HG02973 (cell line): ENCODE measurements around the gene PPP1R1B.

Experiments used
- ATAC-seq: cut with Tn5 transposase; IDR thresholded peaks from one replicate; pipeline ENCODE4 v1.9.1; 2021; ENCODE audit warnings: moderate library complexity; ENCODE audit not compliant: unreplicated experiment

Gene PPP1R1B

GRCh38 chr17:39666231-39666600, 39.5 kb downstream of the PPP1R1B start:
- no peak for ATAC-seq

- no peak for ATAC-seq
These were observed 40.0 kb downstream of the PPP1R1B start for GRCh38 chr17:39666601-39667261.

GRCh38 chr17:39667262-39667944, 40.7 kb downstream of the PPP1R1B start:
- no peak for ATAC-seq

- ATAC-seq, result no peak
These were observed 41.5 kb downstream of the PPP1R1B start, which contains the start of gene PNMT for GRCh38 chr17:39667945-39668924. Gene PNMT (plus strand): TSS chr17:39668453. CDS start chr17:39668476, 23 bp downstream.

- no peak for ATAC-seq
These were observed 43.4 kb downstream of the PPP1R1B start for GRCh38 chr17:39669897-39670735.

GRCh38 chr17:39670746-39671145, 44.0 kb downstream of the PPP1R1B start:
- ATAC-seq, result no peak

- ATAC-seq, result no peak
These were observed 45.1 kb downstream of the PPP1R1B start for GRCh38 chr17:39671651-39672521.

- no peak for ATAC-seq
These were observed 46.0 kb downstream of the PPP1R1B start for GRCh38 chr17:39672522-39673334.

GRCh38 chr17:39673335-39674081, 46.8 kb downstream of the PPP1R1B start:
- no peak for ATAC-seq

GRCh38 chr17:39674179-39674578, 47.4 kb downstream of the PPP1R1B start:
- no peak for ATAC-seq

GRCh38 chr17:39674702-39675389, 48.1 kb downstream of the PPP1R1B start:
- ATAC-seq, result no peak

- ATAC-seq, result no peak
These were observed 48.8 kb downstream of the PPP1R1B start for GRCh38 chr17:39675390-39676082.

- no peak for ATAC-seq
These were observed 49.6 kb downstream of the PPP1R1B start for GRCh38 chr17:39676198-39676819.

GRCh38 chr17:39677072-39677471, 50.3 kb downstream of the PPP1R1B start:
- ATAC-seq, result no peak

GRCh38 chr17:39677542-39678339, 51.0 kb downstream of the PPP1R1B start:
- no peak for ATAC-seq
